Measurements from ENCODE around the gene C4orf51. TPM values are rescaled to one million over a fixed set of nuclear protein-coding genes. Genes with fewer than 3 reads are reported as not detected.

The C4orf51 gene
- total and polyA plus RNA-seq, 2 of the 13 experiments (the other 11 are each of a cell fraction or from before 2014, with no cell fraction given), result not detected

GRCh38 chr4:145732895-145733880 lies 53.2 kb downstream of the C4orf51 start (continued):
- TF ChIP-seq ZNF563 (CRISPR knock-in tag; IDR thresholded peaks at IDR 0.05) (0 out of 2 replicates have a peak, but pooled peaks have one; percentile 27), MTF2 (CRISPR knock-in tag; IDR thresholded peaks at IDR 0.05; ENCODE audit: borderline replicate concordance) (peak; percentile 55; the same call in 1 of the 2 replicates)

GRCh38 chr4:145734031-145734430 lies 54.1 kb downstream of the C4orf51 start:
- Histone ChIP-seq H4K20me1 (ENCODE audit: insufficient read depth, low read length) (no peaks in the 10 kb centered on the region), H2AFZ (ENCODE audit: low read length) (no peak overlapping the region), H3K27me3 (ENCODE audit: control insufficient read depth in 1 of 2, insufficient read depth in 2 of 2, low read length in 2 of 2) (peaks cover 0 to 38% of the 10 kb centered on the region in 2 experiments; a peak in 3 of 5 replicates), H3K9me3 (ENCODE audit: low read length) (no peaks in the 10 kb centered on the region), H3K9ac (ENCODE audit: insufficient read depth, low read depth, low read length) (no peak overlapping the region), H3K36me3 (replicated peaks in 1 of 2; ENCODE audit: control insufficient read depth in 1 of 2, insufficient read depth in 2 of 2, low read length in 2 of 2) (no peaks in the 10 kb centered on the region), H3K79me2 (ENCODE audit: insufficient read depth, low read length) (no peaks in the 10 kb centered on the region), H3K27ac (ENCODE audit: extremely low read length, insufficient read depth, low read length) (no peak overlapping the region), H3K4me1 (ENCODE audit: insufficient read depth, low read length) (peaks cover 16% of the 10 kb centered on the region), H3K4me3 (replicated peaks in 1 of 3; ENCODE audit: insufficient read depth in 1 of 3, low read depth in 2 of 3, low read length in 3 of 3) (no peak overlapping the region), H3K4me2 (ENCODE audit: low read depth, low read length) (no peak overlapping the region; the same call in 1 of the 2 replicates)
- FAIRE-seq, result no peak
- ATAC-seq, result no peak
- in situ Hi-C loops (cut with HindIII; ENCODE audit: extremely low pct_ligation_motif_present, low pct_unique_long_range_greater_than_20kb), result loop anchor here (10.0 kb wide), 1 partner anchor 201 kb away; the partner anchor contains the start of gene ZNF827
- no TSS peak for BruUV-seq (replicated peaks)
- DNase-seq (ENCODE audit: low spot score), result no peak
- intact Hi-C loops (cut with micrococcal nuclease; ENCODE audit: unreplicated experiment), result no loop called here
- ChIA-PET CTCF (ENCODE audit: low intra/inter-chr PET ratio, low total read pairs) (no interaction called here), POLR2A (no interaction called here)
- 37% methylated on average over 7 of the region's 7 CpGs for WGBS (ENCODE audit: low lambda C conversion rate)
- TF ChIP-seq, protein P1, sequence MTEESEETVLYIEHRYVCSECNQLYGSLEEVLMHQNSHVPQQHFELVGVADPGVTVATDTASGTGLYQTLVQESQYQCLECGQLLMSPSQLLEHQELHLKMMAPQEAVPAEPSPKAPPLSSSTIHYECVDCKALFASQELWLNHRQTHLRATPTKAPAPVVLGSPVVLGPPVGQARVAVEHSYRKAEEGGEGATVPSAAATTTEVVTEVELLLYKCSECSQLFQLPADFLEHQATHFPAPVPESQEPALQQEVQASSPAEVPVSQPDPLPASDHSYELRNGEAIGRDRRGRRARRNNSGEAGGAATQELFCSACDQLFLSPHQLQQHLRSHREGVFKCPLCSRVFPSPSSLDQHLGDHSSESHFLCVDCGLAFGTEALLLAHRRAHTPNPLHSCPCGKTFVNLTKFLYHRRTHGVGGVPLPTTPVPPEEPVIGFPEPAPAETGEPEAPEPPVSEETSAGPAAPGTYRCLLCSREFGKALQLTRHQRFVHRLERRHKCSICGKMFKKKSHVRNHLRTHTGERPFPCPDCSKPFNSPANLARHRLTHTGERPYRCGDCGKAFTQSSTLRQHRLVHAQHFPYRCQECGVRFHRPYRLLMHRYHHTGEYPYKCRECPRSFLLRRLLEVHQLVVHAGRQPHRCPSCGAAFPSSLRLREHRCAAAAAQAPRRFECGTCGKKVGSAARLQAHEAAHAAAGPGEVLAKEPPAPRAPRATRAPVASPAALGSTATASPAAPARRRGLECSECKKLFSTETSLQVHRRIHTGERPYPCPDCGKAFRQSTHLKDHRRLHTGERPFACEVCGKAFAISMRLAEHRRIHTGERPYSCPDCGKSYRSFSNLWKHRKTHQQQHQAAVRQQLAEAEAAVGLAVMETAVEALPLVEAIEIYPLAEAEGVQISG (CRISPR knock-in tag; IDR thresholded peaks at IDR 0.05), result no peak
- TF ChIP-seq FOXK1 (CRISPR knock-in tag; IDR thresholded peaks at IDR 0.05; ENCODE audit: borderline replicate concordance, low read depth) (no peak), CREM (IDR thresholded peaks at IDR 0.05) (no peak), CREM (CRISPR knock-in tag; IDR thresholded peaks at IDR 0.05) (no peak), CSRNP2 (CRISPR knock-in tag; conservative IDR thresholded peaks at IDR 0.05; ENCODE audit: low read depth) (no peak), XRCC5 (optimal IDR thresholded peaks at IDR 0.05; ENCODE audit: low read length) (no peak), ATF7 (IDR thresholded peaks at IDR 0.05) (no peak), ATF7 (CRISPR knock-in tag; IDR thresholded peaks at IDR 0.05) (no peak), MATR3 (CRISPR knock-in tag; IDR thresholded peaks at IDR 0.05) (no peak), THYN1 (CRISPR knock-in tag; IDR thresholded peaks at IDR 0.05; ENCODE audit: borderline replicate concordance, low read depth) (no peak), GLI4 (CRISPR knock-in tag; IDR thresholded peaks at IDR 0.05; ENCODE audit: borderline replicate concordance) (no peak), ZMYM4 (CRISPR knock-in tag; IDR thresholded peaks at IDR 0.05) (no peak), BRD4 (CRISPR knock-in tag; IDR thresholded peaks at IDR 0.05) (no peak), PAWR (CRISPR knock-in tag; IDR thresholded peaks at IDR 0.05; ENCODE audit: borderline replicate concordance) (no peak), ONECUT2 (CRISPR knock-in tag; IDR thresholded peaks at IDR 0.05) (no peak), FOSL2 (CRISPR knock-in tag; IDR thresholded peaks at IDR 0.05) (no peak)

Data from HepG2 (cell line).